GM19193 (cell line): Measurements from ENCODE around the gene NAA38.

Source experiments
- POLR2A ChIP-seq: IDR thresholded peaks from 4 replicates; pipeline ENCODE4 v1.6.1; 2011; ENCODE audit not compliant: insufficient read depth, insufficient read length; ENCODE audit errors: extremely low read depth

Gene NAA38

DNA sequence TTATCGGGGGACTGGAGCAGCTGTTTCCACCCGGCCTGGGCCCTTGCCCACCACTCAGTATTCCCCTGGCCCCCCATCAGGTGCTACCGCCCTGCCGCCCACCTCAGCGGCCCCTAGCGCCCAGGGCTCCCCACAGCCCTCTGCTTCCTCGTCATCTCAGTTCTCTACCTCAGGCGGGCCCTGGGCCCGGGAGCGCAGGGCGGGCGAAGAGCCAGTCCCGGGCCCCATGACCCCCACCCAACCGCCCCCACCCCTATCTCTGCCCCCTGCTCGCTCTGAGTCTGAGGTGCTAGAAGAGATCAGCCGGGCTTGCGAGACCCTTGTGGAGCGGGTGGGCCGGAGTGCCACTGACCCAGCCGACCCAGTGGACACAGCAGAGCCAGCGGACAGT is 8.6 kb downstream of the NAA38 start:
- no peak for TF ChIP-seq POLR2A

DNA sequence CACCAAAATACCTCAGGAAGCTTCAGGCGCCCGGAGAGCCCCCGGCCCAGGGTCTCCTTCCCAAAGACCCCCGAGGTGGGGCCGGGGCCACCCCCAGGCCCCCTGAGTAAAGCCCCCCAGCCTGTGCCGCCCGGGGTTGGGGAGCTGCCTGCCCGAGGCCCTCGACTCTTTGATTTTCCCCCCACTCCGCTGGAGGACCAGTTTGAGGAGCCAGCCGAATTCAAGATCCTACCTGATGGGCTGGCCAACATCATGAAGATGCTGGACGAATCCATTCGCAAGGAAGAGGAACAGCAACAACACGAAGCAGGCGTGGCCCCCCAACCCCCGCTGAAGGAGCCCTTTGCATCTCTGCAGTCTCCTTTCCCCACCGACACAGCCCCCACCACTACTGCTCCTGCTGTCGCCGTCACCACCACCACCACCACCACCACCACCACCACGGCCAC is 9.2 kb downstream of the NAA38 start:
- TF ChIP-seq POLR2A, result no peak

DNA sequence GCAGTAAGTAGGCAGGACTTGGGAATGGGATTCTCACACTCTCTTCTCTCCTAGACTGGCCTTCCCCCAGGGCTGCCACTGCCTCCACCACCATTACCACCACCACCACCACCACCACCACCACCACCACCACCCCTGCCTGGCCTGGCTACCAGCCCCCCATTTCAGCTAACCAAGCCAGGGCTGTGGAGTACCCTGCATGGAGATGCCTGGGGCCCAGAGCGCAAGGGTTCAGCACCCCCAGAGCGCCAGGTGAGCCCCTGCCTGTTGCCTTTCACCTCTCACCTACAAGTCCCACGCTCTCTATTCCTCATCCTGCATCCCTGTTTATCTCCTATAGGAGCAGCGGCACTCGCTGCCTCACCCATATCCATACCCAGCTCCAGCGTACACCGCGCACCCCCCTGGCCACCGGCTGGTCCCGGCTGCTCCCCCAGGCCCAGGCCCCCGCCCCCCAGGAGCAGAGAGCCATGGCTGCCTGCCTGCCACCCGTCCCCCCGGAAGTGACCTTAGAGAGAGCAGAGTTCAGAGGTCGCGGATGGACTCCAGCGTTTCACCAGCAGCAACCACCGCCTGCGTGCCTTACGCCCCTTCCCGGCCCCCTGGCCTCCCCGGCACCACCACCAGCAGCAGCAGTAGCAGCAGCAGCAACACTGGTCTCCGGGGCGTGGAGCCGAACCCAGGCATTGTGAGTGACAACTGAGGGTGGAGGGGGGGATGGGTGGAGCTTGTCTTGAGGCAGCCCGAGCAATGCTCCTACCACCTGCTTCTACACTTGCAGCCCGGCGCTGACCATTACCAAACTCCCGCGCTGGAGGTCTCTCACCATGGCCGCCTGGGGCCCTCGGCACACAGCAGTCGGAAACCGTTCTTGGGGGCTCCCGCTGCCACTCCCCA is 10.3 kb downstream of the NAA38 start:
- no peak for TF ChIP-seq POLR2A

DNA sequence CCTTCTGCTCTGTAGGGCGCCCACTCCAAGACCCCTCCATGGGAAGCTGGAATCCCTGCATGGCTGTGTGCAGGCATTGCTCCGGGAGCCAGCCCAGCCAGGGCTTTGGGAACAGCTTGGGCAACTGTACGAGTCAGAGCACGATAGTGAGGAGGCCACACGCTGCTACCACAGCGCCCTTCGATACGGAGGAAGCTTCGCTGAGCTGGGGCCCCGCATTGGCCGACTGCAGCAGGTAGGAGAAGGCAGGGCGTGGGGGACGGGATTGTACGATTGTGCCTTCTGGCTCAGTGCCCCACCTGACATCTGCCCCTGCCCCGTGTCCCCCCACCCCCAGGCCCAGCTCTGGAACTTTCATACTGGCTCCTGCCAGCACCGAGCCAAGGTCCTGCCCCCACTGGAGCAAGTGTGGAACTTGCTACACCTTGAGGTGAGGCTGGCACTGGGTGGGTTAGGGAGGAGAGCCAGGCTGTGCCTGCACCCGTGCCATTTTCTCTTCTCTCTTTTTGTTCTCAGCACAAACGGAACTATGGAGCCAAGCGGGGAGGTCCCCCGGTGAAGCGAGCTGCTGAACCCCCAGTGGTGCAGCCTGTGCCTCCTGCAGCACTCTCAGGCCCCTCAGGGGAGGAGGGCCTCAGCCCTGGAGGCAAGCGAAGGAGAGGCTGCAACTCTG is 11.2 kb downstream of the NAA38 start:
- TF ChIP-seq POLR2A, result no peak

DNA sequence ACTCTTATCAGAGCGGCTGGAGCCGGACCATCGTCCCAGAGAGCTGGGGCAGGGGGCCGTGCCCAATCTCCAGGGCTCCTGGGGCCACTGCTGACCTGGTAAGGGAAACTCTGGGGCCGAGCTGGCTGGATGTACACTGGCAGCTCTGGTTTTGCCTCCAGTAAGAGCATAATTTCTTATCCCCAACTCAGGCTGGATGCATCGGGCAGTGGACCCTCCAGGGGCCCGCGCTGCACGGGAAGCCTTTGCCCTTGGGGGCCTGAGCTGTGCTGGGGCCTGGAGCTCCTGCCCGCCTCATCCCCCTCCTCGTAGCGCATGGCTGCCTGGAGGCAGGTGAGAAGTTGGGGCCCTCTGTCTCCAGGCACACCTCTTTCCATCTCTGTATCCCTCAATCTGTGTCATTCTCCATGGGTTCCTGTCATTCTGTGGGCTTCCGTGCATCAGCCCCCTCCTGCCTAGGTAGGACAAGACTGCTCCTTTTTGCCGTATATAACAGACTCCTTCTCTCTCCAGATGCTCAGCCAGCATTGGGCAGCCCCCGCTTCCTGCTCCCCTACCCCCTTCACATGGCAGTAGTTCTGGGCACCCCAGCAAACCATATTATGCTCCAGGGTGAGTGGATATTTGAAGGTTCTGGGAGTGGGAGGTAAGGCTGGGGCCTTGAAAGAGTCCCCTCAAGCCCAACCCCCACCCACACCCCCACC is 11.8 kb downstream of the NAA38 start:
- no peak for TF ChIP-seq POLR2A

DNA sequence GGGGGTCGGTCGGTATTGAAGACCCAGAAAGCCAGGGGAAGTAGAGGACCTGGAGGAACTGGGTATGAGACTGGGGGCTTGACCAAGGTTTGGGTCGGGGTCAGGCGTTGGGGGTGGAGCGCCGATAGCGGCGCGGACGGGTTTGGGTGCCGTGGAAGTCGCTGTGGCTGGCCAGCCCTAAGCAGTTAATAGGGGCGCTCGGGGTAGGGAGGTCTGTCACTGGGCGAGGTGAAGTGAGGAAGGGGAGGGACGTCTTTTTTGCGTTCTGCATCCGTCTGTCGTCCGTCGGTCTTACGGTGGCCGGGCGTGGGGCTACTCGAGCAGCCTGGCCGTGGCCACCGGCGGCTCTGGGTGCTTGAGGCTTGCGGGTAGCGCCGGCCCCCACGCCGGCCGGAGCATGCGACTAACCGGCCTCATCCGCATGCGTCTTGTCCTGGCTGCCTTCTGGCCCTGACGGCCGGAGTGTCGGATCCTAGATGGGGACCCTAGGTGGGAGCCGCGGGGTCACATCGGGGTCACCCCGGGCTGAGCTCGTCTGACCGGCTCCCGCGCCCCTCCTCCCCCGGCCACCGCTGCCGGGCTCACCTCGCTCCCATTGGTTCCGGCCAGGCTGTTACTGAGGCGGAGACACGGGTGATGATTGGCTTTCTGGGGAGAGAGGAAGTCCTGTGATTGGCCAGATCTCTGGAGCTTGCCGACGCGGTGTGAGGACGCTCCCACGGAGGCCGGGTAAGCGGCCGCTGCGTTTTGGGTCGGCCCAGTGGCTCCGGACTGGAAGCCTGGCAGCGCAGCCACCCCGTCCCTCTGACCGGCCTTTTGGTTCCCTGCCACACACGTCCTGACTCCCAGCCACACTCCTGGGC is 12.8 kb downstream of the NAA38 start:
- TF ChIP-seq POLR2A, result peak; percentile 57

DNA sequence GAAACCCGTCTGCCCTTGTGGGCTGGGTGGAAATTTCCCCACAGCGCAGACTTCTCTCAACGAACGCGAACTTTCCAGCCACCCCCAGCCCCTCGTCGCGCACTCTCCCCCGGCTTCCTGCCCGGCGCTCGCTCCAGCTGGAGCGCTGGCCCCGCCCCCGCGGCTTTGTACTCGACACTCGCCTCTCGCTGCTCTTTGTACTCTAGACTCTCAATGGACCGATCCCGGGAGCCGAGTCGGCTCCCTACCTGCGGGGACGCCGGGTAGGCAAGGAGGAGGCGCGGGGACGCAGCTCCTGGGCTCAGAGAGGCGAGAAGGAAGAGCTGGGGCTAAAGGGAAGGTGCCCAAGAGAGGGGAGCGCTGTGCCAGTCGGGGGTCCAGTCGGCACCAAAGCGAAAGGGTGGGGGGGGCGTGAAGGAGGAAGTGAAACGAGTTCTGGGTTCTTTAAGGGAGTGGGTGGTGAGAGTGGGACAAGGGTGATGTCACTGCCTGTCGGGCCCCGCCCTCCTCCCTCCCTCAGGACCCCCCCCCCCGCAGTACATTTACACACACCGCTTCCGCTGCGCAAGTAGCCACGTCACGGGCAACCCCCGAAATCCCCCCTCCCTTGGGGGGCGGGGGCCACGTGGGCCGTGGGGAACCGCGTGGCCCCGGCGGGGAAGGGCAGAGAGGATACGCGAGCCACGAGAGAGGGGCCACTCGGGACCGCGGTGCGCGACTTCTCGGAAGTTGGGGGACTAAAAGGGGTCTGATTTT is 13.6 kb downstream of the NAA38 start:
- peak; percentile 57 for TF ChIP-seq POLR2A

DNA sequence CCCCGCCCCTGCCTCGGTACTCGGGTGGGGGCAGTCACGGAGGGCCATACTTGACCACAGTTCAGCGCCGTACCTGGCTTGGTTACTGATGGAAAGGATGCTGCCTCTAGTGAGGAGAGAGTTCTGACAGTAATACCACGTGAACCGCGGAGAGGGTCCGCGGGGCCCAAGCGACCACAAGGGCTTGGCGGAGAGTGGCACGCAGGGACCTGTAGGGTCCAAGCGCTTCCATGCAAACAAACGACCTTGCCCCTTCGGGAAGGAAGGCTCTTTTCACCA is 14.2 kb downstream of the NAA38 start:
- no peak for TF ChIP-seq POLR2A

DNA sequence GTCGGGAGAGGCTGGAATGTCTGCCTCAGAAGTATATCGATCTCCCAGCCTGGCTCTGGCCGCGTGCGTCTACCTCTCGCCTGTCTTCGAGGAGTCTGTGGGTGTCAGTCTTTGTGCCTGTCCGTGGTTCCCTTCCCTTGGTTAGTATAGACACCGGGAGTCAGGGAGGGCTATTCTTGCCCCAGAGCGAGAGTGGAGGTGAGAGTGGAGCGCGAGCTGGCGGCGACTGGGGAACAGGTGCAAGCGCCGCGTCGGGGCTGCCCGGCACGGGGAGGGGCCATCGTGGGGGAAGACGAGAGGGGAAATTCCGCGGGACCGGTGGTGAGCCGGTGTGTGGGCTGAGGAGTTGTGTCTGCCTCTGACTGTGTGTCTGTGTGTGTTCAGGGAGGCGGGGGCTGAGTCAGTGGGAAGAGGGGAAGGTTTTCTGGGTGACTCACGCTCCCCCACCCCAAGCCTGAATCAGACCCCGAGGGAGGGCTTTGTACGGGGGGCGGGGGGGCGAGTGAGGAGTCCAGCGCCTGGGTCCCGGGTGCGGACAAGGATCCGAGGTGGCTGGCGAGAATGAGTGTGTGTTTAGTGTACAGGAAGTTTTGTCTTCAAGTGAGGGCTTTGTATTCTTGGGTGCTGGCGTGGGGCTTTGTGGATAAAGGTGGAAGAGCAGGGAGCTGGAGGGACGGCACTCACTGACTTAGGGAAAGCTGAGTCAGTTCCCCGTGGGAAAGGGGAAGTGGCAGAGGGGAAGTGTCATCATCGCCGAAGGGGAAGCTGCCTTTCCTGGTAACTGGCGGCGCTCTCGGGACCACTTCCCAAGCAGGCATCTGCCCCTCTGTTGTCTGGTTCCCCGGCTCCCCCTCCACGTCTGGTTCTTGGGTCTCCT is 14.7 kb downstream of the NAA38 start:
- peak; percentile 71 for TF ChIP-seq POLR2A

DNA sequence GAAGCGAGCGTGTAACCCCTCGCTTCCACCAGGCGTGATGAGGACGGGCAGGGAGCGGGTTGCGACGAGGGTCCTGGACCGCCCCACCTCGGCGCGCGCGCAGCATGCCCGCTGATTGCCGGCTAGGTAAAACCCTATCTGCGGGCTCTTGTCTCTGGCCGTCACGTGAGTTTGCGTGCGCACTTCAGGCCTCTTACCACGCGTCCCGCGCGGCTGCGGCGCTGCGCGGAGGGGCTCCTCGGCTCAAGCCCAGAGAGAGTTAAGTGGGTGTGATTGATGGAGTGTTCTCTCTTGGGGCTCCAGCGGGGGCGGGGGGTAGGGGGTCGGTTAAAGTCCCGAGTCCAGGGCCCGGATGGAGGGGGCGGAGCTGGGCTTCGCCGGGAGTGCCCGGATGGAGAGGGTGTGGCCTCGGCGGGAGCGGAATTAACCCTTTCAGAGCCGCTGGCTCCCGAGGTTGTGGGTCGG is 15.4 kb downstream of the NAA38 start:
- no peak for TF ChIP-seq POLR2A

DNA sequence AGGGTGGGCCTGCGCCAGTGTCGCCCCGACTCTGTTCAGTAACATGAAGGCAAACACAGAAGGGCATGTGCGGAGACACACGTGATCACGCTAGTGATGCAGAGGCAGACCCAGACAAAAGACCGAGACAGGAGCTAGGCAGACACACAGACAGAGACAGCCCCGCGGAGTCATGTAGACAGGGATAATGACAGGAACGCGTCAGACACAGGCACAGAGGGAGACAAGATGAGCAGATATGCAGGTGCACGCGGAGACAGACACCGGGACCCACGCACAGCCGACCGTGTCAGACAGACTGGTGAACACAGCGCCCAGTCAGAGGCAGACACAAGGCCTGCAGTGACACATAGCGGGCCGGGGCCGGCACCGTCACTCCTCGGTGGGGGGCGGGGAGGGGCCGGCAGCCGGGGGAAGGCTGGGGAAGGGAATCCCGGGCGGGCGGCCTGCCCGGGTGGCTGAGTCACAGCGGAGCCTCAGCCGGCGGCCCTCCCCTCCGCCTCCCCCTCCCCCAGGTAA is 15.9 kb downstream of the NAA38 start:
- TF ChIP-seq POLR2A, result peak; percentile 53

DNA sequence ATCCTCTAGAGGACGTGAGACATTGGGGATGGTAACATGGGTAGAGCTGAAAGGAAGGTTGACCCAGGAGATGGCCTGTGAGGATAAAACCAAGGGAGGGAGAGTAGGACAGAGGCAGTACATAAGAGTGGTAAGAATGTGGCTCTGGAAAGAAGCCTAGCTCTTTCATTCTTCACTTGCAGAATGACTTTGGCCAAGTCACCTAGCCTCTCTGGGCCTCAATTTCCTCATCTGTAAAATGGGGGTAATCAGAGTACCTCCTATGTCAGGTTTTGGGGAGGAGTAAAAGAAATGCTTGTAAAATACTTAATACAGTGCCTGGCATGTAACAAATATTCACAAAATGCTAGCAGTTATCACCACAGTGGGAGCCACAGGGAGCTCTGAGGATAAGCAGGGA is 16.5 kb downstream of the NAA38 start:
- TF ChIP-seq POLR2A, result no peak

DNA sequence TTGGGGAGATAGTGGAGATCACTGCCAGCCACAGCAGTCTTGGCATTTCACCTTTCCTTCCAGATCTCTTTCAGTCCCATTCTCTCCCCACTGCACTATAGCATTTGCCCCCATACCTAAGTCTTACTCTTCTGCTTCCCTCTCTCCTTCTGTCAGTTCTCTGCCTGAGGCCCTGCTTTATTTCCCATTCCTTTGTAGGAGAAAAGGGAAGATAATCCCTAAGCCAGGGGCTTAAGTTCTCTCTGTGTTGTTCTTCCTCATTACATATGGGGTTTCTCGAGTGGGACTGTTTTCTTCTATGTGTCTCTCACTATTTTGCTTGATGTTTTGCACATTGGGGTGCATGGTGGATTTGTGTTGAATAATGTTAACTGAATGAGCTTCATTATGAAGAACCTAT is 16.9 kb downstream of the NAA38 start:
- no peak for TF ChIP-seq POLR2A
